Superior temporal gyrus (tissue), 1 donor: ENCODE measurements around the gene P3H1.
"Not testable (repeated sequence)": the region's sequence is repeated elsewhere in the genome, so short reads cannot be mapped to it uniquely, and the experiment has no call there.

Source experiments
- DNase-seq: peaks from one replicate; pipeline ENCODE4 v3.0.0-alpha.2; 2016; ENCODE audit errors: extremely low spot score

The P3H1 gene

DNA sequence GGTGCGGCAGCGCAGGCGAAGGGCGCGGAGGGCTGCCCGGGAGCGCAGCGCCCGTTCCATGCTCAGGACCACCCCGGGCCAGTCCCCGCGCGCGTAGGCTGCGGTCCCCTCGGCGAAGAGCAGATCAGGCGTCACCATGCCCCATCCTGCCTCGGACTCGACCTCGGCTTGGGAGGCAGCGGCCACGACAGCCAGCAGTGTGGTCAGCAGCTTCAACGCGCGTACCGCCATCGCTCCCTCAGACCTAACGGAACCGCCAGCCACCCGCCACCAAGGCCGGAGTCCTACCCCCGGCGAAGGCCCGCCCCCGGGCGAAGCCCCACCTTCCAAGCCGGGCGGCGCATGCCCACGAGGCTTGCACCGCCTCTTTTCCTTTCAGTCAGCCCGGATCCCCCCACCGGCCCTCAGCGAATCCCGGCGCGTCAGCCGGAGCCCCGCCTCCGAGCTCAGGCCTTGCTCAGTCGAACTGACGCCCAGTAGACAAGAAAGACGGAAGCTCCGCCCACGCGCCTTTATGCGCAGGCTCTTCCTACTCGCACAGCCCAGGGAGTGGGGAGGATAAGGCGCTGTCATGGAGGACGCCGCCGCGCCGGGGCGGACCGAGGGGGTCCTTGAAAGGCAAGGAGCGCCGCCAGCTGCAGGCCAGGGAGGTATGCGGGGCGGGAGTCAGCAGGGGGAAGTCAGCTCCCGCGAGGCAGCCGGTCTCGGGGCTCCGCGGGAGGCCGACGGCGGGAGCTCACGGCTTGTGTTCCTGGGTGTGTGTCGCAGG is at the start of gene P3H1, which contains the start of gene C1orf50:
TSS of gene P3H1 (minus strand) at position 288 of the 769 bp plus-strand sequence. CDS start at position 231, 57 bp downstream.
TSS of gene C1orf50 (plus strand) at position 509 of the 769 bp plus-strand sequence. CDS start at position 572, 63 bp downstream.
- peak; percentile 100 for DNase-seq

GRCh38 chr1:42815941-42816584 is 49.2 kb upstream of the P3H1 start:
- peak; percentile 32 for DNase-seq

GRCh38 chr1:42814815-42815214 is 48.0 kb upstream of the P3H1 start:
- DNase-seq: not testable (repeated sequence)

GRCh38 chr1:42807056-42807668 is 40.3 kb upstream of the P3H1 start:
- no peak for DNase-seq

DNA sequence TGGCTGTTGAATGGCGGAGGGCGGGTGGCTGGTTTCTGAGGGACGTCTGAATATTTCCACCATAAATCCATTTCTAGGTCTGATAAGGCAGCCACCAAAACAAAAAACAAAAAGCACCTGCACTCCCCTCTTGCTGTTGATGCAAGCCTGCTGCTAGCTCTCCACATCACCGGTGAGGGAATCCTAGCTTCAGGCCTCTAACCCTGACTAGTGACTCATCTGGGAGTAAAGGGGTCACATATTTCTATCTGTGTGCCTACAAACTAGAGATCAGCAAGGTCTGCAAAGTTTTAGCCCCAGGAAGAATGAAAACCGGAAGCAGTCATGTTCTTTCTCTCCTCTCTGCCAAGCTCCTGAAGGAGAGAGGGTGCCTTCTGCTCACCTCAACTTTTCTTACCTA is 39.8 kb upstream of the P3H1 start:
- DNase-seq: no peak

DNA sequence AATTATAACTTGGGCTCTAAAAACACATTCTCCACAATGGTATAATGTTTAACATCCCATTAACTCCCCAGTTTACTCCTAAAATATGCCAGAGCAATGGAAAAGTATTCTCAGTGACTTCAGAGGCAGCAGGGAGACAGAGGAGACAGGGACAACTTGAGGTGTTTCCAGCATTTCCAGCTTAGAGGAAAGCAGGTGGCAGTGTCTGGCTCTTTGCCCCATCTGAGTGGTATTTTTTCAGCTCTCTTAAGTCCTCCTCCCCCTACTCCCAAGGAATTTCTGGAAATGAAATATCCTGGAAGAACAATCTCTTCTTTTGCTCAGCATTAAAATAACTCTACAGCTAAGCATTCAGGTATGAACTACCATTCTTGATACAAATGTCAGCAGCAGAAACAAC is 39.3 kb upstream of the P3H1 start:
- no peak for DNase-seq

- DNase-seq: no peak
These were observed 35.1 kb upstream of the P3H1 start for GRCh38 chr1:42801832-42802473.

- no peak for DNase-seq
These were observed 31.2 kb upstream of the P3H1 start for GRCh38 chr1:42797979-42798378.

- DNase-seq: no peak
These were observed 30.6 kb upstream of the P3H1 start for GRCh38 chr1:42797414-42797813.

DNA sequence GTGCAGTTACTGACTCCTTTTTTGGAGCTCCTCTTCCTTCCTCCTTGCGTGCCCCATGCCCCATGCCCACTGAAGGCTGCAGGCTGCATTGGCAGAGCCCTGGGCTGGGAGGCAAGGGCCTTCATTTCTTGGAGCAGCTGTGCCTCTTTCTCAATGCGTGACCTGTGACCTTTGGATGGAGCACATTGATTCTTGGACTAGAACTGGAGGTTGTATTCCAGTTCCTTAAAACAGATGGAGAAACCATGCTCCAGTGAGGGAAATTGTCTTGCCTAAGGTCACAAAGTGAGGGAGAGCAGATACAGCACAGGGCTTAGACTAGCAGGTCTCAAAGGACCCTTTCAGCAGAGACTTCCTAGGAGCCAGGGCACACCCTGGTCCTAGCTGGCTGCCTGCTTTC is 27.0 kb upstream of the P3H1 start:
- DNase-seq: no peak

GRCh38 chr1:42788021-42788420 is 21.2 kb upstream of the P3H1 start:
- DNase-seq: no peak

- no peak for DNase-seq
These were observed 19.3 kb upstream of the P3H1 start for GRCh38 chr1:42786097-42786496.

GRCh38 chr1:42784946-42785693 is 18.3 kb upstream of the P3H1 start, which contains the start of gene TMEM269:
TSS of gene TMEM269 (plus strand) at chr1:42784991. CDS start at chr1:42789894, 4,903 bp downstream.
- no peak for DNase-seq

DNA sequence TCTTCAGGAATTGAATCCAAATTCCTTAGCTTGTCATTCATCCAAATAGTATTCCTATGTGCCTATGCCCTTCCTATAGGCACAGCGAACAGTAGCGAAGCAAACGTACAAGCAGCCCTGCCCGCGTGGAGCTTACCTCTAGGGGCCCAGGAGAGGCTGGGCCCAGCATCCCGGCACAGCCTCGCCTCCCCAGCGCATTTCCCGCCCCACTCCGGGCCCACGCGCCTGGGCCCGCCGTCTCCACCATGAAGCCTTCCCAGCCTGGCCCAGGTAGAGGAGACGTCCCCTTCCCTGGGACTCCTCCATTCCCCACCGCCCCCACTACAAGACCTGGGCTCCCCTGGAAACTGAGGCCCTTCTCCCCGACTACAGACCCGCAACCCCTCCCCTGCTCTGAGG is 17.7 kb upstream of the P3H1 start:
- no peak for DNase-seq

- no peak for DNase-seq
These were observed 16.3 kb upstream of the P3H1 start for GRCh38 chr1:42783092-42783491.

DNA sequence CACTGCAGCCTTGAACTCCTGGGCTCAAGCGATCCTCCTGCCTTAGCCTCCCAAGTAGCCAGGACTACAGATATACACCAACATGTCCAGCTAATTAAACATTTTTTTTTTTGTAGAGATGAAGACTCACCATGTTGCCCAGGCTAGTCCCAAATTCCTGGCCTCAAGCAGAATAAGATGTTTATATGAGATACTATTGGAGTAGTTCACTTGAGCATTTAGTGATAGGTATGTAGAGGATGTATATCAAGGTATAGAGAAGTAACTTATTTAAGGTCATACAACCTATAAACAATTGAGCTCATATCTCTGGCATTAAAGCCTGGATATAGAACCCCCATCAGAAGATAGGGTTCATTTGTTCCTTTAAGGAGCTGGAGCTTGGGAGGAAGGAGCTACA is 13.3 kb upstream of the P3H1 start:
- no peak for DNase-seq

DNA sequence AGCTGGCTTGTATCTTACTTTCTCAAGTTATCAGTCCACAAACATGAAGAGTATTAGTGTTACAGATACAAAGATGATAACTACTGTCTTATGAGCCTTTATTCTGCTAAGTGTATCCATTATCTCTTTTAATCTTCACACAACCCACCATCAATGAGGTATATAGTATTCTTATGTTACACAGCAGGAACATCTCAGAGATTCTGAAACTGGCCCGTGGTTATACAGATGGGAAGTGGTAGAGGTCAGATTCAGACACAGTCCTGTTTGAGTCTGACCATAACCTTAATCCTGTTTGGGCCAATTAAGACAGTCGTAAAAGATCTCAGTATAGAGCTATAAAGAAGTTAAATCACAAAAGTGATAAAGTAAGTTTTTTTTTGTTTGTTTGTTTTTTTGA is 12.9 kb upstream of the P3H1 start:
- no peak for DNase-seq

DNA sequence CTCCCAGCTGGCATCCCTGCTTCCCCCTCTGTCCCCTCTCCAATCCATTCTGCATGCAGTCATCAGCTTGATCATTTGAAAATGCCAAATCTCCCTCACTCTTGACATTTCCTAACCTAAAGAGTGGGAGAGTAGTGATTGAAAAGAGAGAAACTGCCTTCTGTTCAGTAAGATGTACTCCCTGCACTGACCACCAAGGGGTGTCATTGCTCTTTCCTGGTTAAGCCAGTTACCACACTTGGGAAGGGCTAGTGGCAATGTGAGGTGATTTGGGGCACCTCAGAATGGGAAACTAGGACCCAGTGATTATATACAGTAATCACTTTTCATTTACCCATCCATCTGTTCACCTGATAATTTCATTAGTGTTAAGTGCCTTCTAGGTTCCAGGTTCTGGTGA is 11.0 kb upstream of the P3H1 start:
- peak; percentile 74 for DNase-seq

DNA sequence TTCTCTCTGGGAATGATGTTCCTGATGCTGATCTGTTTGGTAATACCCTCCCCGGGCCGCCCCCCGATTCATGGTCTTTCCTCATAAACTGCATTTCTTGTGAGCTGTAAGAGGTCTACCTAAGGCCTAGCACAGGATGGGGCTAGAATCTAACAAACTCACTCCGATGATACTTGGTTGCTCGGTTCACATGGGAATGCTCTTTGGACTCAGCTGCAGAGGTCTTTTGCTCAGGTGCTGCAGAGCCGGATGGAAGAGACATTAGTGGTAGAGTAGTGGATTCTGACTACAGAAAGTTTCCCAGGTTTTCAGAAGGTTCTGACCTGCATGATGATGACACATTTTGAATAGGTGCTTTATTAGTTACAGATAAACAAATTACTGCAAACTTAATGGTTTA is 9.7 kb upstream of the P3H1 start:
- no peak for DNase-seq

DNA sequence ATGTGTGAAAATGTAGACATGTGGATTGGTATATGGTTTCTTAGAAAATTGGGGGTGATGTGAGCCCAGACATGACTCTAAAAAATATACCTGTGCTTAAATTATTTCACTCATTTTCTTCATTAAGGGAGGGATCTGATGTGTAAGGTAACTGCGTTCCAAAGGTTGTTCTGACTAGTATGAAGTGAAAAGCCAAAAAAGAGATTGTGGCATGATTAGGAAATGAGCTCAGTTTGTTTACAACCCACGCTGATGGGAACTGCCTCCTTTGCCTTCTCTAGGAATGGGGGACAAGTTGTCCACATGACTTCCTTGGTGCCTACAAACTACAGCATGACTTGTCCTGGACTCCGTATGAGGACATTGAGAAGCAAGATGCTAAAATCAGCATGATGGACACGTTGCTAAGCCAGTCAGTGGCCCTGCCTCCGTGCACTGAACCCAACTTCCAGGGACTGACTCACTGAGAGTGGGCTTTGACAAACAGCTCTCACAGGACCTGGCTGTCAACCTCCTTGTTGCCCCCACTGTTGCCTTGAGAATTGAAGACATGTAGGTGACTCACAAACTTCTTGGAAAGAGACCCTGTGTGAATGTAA is 8.2 kb upstream of the P3H1 start:
- DNase-seq: no peak

DNA sequence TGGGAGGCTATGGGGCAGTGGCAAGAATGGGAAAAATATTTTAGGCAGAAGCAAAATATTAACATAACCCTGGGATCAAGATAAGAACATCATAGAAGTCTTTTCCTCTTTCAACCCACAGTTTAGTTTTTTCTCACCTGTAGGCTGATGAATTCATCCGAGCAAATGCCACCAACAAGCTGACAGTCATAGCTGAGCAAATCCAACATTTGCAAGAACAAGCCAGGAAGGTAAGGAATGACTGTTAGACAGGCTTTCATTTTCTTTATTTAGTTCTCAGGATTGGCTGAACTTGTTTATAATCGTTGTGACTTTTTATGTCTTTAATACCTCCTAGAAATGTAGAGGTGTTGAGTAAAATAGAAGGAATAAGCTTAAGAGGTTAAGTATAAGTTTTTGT is 6.6 kb upstream of the P3H1 start:
- DNase-seq: no peak
